ENCODE data around the gene ORMDL3. TPM values are rescaled to one million over a fixed set of nuclear protein-coding genes. Genes with fewer than 3 reads are reported as not detected.

Gene ORMDL3
- total and polyA plus RNA-seq, 2 experiments from 2014 or later, result 33.6 to 38.5 TPM

DNA sequence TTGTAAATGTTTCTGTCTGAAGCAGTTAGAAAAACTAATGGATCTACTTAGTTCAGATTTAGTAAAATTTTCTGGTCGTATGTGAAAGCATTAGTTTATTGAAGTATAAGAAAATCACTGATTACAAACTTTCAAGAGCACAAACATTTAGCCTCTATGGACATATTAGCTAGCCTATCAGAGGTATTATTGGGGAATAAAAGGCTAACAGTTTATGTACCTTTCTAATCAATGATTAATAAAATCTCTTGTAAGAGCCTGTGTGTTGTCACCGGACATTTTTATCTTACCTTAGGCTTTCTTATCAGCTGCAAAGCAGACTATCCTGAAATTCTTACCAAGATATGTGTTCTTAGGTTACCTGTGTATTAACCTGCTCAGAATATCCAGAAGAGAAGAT lies 38.2 kb downstream of the ORMDL3 start:
- ATAC-seq, result no peak
- peaks cover 4% of the 10 kb centered on the region for H3K27me3 Mint-ChIP-seq (ENCODE audit: insufficient read depth, low read depth, poor library complexity)
- no peaks in the 10 kb centered on the region for H3K9me2 ChIP-seq (ENCODE audit: insufficient read depth)

More for the DNA sequence above, 38.2 kb downstream of the ORMDL3 start:
- TF ChIP-seq JUNB (IDR thresholded peaks at IDR 0.05; ENCODE audit: unreplicated experiment) (no peak), POLR2AphosphoS5 (IDR thresholded peaks at IDR 0.05; ENCODE audit: low read depth) (no peak), EZH2phosphoT487 (IDR thresholded peaks at IDR 0.05; ENCODE audit: unreplicated experiment) (no peak), EZH2 (IDR thresholded peaks at IDR 0.05; ENCODE audit: low read depth, unreplicated experiment) (no peak), ZNF114 (CRISPR knock-in tag; IDR thresholded peaks at IDR 0.05) (no peak), STAT1 (IDR thresholded peaks at IDR 0.05; ENCODE audit: unreplicated experiment) (no peak), CREB1 (CRISPR knock-in tag; IDR thresholded peaks at IDR 0.05; ENCODE audit: low read depth) (no peak), ZNF331 (CRISPR knock-in tag; IDR thresholded peaks at IDR 0.05; ENCODE audit: low read depth) (no peak), NANOG (IDR thresholded peaks at IDR 0.05; ENCODE audit: borderline replicate concordance) (no peak)
- TF ChIP-seq, protein P1, sequence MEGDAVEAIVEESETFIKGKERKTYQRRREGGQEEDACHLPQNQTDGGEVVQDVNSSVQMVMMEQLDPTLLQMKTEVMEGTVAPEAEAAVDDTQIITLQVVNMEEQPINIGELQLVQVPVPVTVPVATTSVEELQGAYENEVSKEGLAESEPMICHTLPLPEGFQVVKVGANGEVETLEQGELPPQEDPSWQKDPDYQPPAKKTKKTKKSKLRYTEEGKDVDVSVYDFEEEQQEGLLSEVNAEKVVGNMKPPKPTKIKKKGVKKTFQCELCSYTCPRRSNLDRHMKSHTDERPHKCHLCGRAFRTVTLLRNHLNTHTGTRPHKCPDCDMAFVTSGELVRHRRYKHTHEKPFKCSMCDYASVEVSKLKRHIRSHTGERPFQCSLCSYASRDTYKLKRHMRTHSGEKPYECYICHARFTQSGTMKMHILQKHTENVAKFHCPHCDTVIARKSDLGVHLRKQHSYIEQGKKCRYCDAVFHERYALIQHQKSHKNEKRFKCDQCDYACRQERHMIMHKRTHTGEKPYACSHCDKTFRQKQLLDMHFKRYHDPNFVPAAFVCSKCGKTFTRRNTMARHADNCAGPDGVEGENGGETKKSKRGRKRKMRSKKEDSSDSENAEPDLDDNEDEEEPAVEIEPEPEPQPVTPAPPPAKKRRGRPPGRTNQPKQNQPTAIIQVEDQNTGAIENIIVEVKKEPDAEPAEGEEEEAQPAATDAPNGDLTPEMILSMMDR (conservative IDR thresholded peaks at IDR 0.05; ENCODE audit: low read depth in 2 of 2), result no peak
- TF ChIP-seq, protein P2, sequence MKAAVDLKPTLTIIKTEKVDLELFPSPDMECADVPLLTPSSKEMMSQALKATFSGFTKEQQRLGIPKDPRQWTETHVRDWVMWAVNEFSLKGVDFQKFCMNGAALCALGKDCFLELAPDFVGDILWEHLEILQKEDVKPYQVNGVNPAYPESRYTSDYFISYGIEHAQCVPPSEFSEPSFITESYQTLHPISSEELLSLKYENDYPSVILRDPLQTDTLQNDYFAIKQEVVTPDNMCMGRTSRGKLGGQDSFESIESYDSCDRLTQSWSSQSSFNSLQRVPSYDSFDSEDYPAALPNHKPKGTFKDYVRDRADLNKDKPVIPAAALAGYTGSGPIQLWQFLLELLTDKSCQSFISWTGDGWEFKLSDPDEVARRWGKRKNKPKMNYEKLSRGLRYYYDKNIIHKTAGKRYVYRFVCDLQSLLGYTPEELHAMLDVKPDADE (IDR thresholded peaks at IDR 0.05), result no peak
- TF ChIP-seq, protein P3, sequence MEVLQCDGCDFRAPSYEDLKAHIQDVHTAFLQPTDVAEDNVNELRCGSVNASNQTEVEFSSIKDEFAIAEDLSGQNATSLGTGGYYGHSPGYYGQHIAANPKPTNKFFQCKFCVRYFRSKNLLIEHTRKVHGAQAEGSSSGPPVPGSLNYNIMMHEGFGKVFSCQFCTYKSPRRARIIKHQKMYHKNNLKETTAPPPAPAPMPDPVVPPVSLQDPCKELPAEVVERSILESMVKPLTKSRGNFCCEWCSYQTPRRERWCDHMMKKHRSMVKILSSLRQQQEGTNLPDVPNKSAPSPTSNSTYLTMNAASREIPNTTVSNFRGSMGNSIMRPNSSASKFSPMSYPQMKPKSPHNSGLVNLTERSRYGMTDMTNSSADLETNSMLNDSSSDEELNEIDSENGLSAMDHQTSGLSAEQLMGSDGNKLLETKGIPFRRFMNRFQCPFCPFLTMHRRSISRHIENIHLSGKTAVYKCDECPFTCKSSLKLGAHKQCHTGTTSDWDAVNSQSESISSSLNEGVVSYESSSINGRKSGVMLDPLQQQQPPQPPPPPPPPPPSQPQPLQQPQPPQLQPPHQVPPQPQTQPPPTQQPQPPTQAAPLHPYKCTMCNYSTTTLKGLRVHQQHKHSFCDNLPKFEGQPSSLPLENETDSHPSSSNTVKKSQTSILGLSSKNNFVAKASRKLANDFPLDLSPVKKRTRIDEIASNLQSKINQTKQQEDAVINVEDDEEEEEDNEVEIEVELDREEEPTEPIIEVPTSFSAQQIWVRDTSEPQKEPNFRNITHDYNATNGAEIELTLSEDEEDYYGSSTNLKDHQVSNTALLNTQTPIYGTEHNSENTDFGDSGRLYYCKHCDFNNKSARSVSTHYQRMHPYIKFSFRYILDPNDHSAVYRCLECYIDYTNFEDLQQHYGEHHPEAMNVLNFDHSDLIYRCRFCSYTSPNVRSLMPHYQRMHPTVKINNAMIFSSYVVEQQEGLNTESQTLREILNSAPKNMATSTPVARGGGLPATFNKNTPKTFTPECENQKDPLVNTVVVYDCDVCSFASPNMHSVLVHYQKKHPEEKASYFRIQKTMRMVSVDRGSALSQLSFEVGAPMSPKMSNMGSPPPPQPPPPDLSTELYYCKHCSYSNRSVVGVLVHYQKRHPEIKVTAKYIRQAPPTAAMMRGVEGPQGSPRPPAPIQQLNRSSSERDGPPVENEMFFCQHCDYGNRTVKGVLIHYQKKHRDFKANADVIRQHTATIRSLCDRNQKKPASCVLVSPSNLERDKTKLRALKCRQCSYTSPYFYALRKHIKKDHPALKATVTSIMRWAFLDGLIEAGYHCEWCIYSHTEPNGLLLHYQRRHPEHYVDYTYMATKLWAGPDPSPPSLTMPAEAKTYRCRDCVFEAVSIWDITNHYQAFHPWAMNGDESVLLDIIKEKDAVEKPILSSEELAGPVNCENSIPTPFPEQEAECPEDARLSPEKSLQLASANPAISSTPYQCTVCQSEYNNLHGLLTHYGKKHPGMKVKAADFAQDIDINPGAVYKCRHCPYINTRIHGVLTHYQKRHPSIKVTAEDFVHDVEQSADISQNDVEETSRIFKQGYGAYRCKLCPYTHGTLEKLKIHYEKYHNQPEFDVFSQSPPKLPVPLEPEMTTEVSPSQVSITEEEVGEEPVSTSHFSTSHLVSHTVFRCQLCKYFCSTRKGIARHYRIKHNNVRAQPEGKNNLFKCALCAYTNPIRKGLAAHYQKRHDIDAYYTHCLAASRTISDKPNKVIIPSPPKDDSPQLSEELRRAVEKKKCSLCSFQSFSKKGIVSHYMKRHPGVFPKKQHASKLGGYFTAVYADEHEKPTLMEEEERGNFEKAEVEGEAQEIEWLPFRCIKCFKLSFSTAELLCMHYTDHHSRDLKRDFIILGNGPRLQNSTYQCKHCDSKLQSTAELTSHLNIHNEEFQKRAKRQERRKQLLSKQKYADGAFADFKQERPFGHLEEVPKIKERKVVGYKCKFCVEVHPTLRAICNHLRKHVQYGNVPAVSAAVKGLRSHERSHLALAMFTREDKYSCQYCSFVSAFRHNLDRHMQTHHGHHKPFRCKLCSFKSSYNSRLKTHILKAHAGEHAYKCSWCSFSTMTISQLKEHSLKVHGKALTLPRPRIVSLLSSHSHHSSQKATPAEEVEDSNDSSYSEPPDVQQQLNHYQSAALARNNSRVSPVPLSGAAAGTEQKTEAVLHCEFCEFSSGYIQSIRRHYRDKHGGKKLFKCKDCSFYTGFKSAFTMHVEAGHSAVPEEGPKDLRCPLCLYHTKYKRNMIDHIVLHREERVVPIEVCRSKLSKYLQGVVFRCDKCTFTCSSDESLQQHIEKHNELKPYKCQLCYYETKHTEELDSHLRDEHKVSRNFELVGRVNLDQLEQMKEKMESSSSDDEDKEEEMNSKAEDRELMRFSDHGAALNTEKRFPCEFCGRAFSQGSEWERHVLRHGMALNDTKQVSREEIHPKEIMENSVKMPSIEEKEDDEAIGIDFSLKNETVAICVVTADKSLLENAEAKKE (CRISPR knock-in tag; IDR thresholded peaks at IDR 0.05), result no peak
- TF ChIP-seq, protein P4, sequence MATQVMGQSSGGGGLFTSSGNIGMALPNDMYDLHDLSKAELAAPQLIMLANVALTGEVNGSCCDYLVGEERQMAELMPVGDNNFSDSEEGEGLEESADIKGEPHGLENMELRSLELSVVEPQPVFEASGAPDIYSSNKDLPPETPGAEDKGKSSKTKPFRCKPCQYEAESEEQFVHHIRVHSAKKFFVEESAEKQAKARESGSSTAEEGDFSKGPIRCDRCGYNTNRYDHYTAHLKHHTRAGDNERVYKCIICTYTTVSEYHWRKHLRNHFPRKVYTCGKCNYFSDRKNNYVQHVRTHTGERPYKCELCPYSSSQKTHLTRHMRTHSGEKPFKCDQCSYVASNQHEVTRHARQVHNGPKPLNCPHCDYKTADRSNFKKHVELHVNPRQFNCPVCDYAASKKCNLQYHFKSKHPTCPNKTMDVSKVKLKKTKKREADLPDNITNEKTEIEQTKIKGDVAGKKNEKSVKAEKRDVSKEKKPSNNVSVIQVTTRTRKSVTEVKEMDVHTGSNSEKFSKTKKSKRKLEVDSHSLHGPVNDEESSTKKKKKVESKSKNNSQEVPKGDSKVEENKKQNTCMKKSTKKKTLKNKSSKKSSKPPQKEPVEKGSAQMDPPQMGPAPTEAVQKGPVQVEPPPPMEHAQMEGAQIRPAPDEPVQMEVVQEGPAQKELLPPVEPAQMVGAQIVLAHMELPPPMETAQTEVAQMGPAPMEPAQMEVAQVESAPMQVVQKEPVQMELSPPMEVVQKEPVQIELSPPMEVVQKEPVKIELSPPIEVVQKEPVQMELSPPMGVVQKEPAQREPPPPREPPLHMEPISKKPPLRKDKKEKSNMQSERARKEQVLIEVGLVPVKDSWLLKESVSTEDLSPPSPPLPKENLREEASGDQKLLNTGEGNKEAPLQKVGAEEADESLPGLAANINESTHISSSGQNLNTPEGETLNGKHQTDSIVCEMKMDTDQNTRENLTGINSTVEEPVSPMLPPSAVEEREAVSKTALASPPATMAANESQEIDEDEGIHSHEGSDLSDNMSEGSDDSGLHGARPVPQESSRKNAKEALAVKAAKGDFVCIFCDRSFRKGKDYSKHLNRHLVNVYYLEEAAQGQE (IDR thresholded peaks at IDR 0.05; ENCODE audit: unreplicated experiment), result no peak
- Histone ChIP-seq H3K27ac (ENCODE audit: low read depth) (no peak overlapping the region), H3F3A (replicated peaks; ENCODE audit: low read depth) (no peaks in the 10 kb centered on the region), H3K36me3 (ENCODE audit: insufficient read depth) (no peaks in the 10 kb centered on the region), H4K20me1 (replicated peaks; ENCODE audit: insufficient read depth) (no peaks in the 10 kb centered on the region), H3K27me3 (ENCODE audit: insufficient read depth) (no peaks in the 10 kb centered on the region), H3K4me1 (ENCODE audit: insufficient read depth) (no peaks in the 10 kb centered on the region), H3K4me3 (no peak overlapping the region), H3K4me2 (no peak overlapping the region), H2AFZ (no peak overlapping the region), H3K79me2 (replicated peaks; ENCODE audit: insufficient read depth) (no peaks in the 10 kb centered on the region)
- Mint-ChIP-seq H3K9me3 (no peaks in the 10 kb centered on the region), H3K4me1 (no peaks in the 10 kb centered on the region), H3K36me3 (ENCODE audit: low read depth) (no peaks in the 10 kb centered on the region), H3K4me3 (no peak overlapping the region), H3K27ac (no peak overlapping the region)
- DNase-seq (ENCODE audit: low spot score), result no peak
